H9 (cell line): Measurements from ENCODE around the gene CFAP97D1. TPM values are rescaled to one million over a fixed set of nuclear protein-coding genes. Genes with fewer than 3 reads are reported as not detected.
A peak's percentile ranks its signal among the peaks of the same experiment; 100 is the strongest.

ENCODE experiments used
- DNase-seq: peaks from one replicate; pipeline ENCODE4 v3.0.0-alpha.2; 2017
- H2AFZ ChIP-seq: one replicate; pipeline ENCODE4 v1.6.1; 2013; ENCODE audit warnings: mild to moderate bottlenecking, low read length, control low read depth, moderate library complexity
- H2AK5ac ChIP-seq: 2 replicates; pipeline ENCODE4 v1.6.1; 2013; ENCODE audit warnings: low read length, control low read depth, mixed read lengths; ENCODE audit not compliant: insufficient read length
- H2BK120ac ChIP-seq: one replicate; pipeline ENCODE4 v1.6.1; 2013; ENCODE audit warnings: low read depth, mild to moderate bottlenecking, low read length, control low read depth, inconsistent platforms; ENCODE audit not compliant: poor library complexity, severe bottlenecking
- H2BK12ac ChIP-seq: 2 replicates; pipeline ENCODE4 v1.6.1; 2013; ENCODE audit warnings: low read length, control low read depth, mixed read lengths, low read depth; ENCODE audit not compliant: insufficient read length
- H2BK15ac ChIP-seq: 2 replicates; pipeline ENCODE4 v1.6.1; 2013; ENCODE audit warnings: low read depth, low read length, control low read depth
- H2BK20ac ChIP-seq: one replicate; pipeline ENCODE4 v1.6.1; 2013; ENCODE audit warnings: low read depth, mild to moderate bottlenecking, low read length, control low read depth, inconsistent platforms; ENCODE audit not compliant: poor library complexity, severe bottlenecking
- H2BK5ac ChIP-seq: 2 replicates; pipeline ENCODE4 v1.6.1; 2013; ENCODE audit warnings: low read length, control low read depth, mixed read lengths; ENCODE audit not compliant: insufficient read length
- H3K14ac ChIP-seq: 2 replicates; pipeline ENCODE4 v1.6.1; 2013; ENCODE audit warnings: low read length, control low read depth; ENCODE audit not compliant: insufficient read depth
- H3K18ac ChIP-seq: 2 replicates; pipeline ENCODE4 v1.6.1; 2013; ENCODE audit warnings: low read depth, mild to moderate bottlenecking, mixed read lengths, low read length, control low read depth; ENCODE audit not compliant: insufficient read length
- H3K23ac ChIP-seq: 2 replicates; pipeline ENCODE4 v1.6.1; 2013; ENCODE audit warnings: low read length, control low read depth, mixed read lengths, low read depth; ENCODE audit not compliant: insufficient read length
- H3K23me2 ChIP-seq: 2 replicates; pipeline ENCODE4 v1.6.1; 2013; ENCODE audit warnings: low read depth, mild to moderate bottlenecking, mixed read lengths, low read length, control low read depth; ENCODE audit not compliant: insufficient read length, poor library complexity, severe bottlenecking
- H3K27ac ChIP-seq: 2 replicates; pipeline ENCODE4 v1.5.1; 2013; ENCODE audit warnings: low read length, control low read depth, mixed read lengths, low read depth; ENCODE audit not compliant: insufficient read length
- H3K27me3 ChIP-seq: 2 replicates; pipeline ENCODE4 v1.6.1; 2013; ENCODE audit warnings: low read length, control low read depth, inconsistent platforms; ENCODE audit not compliant: insufficient read depth
- H3K4ac ChIP-seq: 2 replicates; pipeline ENCODE4 v1.6.1; 2013; ENCODE audit warnings: low read depth, mild to moderate bottlenecking, control low read depth, inconsistent platforms, low read length, moderate library complexity
- H3K4me1 ChIP-seq: 2 replicates; pipeline ENCODE4 v1.6.1; 2013; ENCODE audit warnings: low read length, control low read depth, inconsistent platforms; ENCODE audit not compliant: insufficient read depth
- H3K4me2 ChIP-seq: 2 replicates; pipeline ENCODE4 v1.6.1; 2013; ENCODE audit warnings: low read length, control low read depth, mixed read lengths; ENCODE audit not compliant: insufficient read length, insufficient read depth
- H3K56ac ChIP-seq: 2 replicates; pipeline ENCODE4 v1.6.1; 2013; ENCODE audit warnings: low read depth, mild to moderate bottlenecking, mixed read lengths, low read length, control low read depth; ENCODE audit not compliant: insufficient read length
- H3K79me1 ChIP-seq: 2 replicates; pipeline ENCODE4 v1.6.1; 2013; ENCODE audit warnings: low read depth, mild to moderate bottlenecking, moderate library complexity, low read length, control low read depth, inconsistent platforms; ENCODE audit not compliant: insufficient read depth, poor library complexity, severe bottlenecking
- H3K79me2 ChIP-seq: 2 replicates; pipeline ENCODE4 v1.6.1; 2013; ENCODE audit warnings: low read length, control low read depth, inconsistent platforms; ENCODE audit not compliant: insufficient read depth
- H3K9ac ChIP-seq: 2 replicates; pipeline ENCODE4 v1.6.1; 2013; ENCODE audit warnings: low read length, control low read depth, mixed read lengths; ENCODE audit not compliant: insufficient read length; ENCODE audit errors: extremely low read depth
- H3K9me3 ChIP-seq: one replicate; pipeline ENCODE4 v1.6.1; 2013; ENCODE audit warnings: low read depth, low read length, inconsistent platforms; ENCODE audit not compliant: control insufficient read depth
- H3T11ph ChIP-seq: one replicate; pipeline ENCODE4 v1.6.1; 2013; ENCODE audit warnings: mild to moderate bottlenecking, low read length, control low read depth, inconsistent platforms
- H4K20me1 ChIP-seq: one replicate; pipeline ENCODE4 v1.6.1; 2013; ENCODE audit not compliant: control insufficient read depth, insufficient read length, insufficient read depth
- H4K5ac ChIP-seq: 2 replicates; pipeline ENCODE4 v1.6.1; 2013; ENCODE audit warnings: low read depth, mild to moderate bottlenecking, mixed read lengths, low read length, control low read depth; ENCODE audit not compliant: insufficient read length
- H4K8ac ChIP-seq: replicated peaks from 2 replicates; pipeline ENCODE4 v1.6.1; 2013; ENCODE audit warnings: low read length, control low read depth, mixed read lengths, low read depth; ENCODE audit not compliant: insufficient read length
- H4K91ac ChIP-seq: 2 replicates; pipeline ENCODE4 v1.6.1; 2013; ENCODE audit warnings: low read depth, mild to moderate bottlenecking, moderate library complexity, mixed read lengths, low read length, control low read depth; ENCODE audit not compliant: insufficient read length
- H3K27ac Mint-ChIP-seq, 3 experiments: 2 replicates in 2 of 3; 3 replicates in 1 of 3; pipeline ENCODE4 v1.8.0; 2020 to 2021; ENCODE audit warnings: mixed read lengths in 3 of 3, mild to moderate bottlenecking in 1 of 3, moderate library complexity in 1 of 3
- H3K27me3 Mint-ChIP-seq: 2 replicates; pipeline ENCODE4 v1.8.0; 2021; ENCODE audit warnings: low read depth, mild to moderate bottlenecking, moderate library complexity, mixed read lengths
- H3K36me3 Mint-ChIP-seq, 3 experiments: 2 replicates in 2 of 3; 3 replicates in 1 of 3; pipeline ENCODE4 v1.8.0; 2020 to 2021; ENCODE audit warnings: low read depth in 3 of 3, mixed read lengths in 3 of 3; ENCODE audit not compliant: insufficient read depth in 1 of 3
- H3K4me1 Mint-ChIP-seq, 2 experiments: 2 replicates each; pipeline ENCODE4 v1.8.0; 2020; ENCODE audit warnings: mixed read lengths in 2 of 2
- H3K4me3 Mint-ChIP-seq, 2 experiments: 2 replicates in 1 of 2; 3 replicates in 1 of 2; pipeline ENCODE4 v1.8.0; 2020 to 2021; ENCODE audit warnings: mild to moderate bottlenecking in 2 of 2, mixed read lengths in 2 of 2, moderate library complexity in 1 of 2
- H3K9me3 Mint-ChIP-seq, 2 experiments: 2 replicates in 1 of 2; 3 replicates in 1 of 2; pipeline ENCODE4 v1.8.0; 2020; ENCODE audit warnings: mild to moderate bottlenecking in 2 of 2, mixed read lengths in 2 of 2, moderate library complexity in 1 of 2
- CTCF ChIP-seq: fragments of 200-600 bp; sonication (generic); conservative IDR thresholded peaks from 3 replicates; pipeline ENCODE4 v1.8.0; 2021; ENCODE audit warnings: antibody characterized with exemption, mild to moderate bottlenecking
- WGBS: extraction: QIAGEN DNeasy Blood & Tissue Kit; methylation state at CpG from one replicate; pipeline ENCODE4 v1.1.7; 2013; ENCODE audit warnings: missing lambda C conversion rate, low lambda C conversion rate, mixed read lengths; ENCODE audit not compliant: insufficient read length; ENCODE audit errors: extremely low coverage; 5-methylcytosine and 5-hydroxymethylcytosine counted together
- total RNA-seq: library from RNA; stranded (reverse); gene quantifications from 2 replicates; pipeline ENCODE4 v1.2.1, GENCODE V29; 2021

CFAP97D1 gene
- total RNA-seq, 1 experiment from 2014 or later, result not detected

DNA sequence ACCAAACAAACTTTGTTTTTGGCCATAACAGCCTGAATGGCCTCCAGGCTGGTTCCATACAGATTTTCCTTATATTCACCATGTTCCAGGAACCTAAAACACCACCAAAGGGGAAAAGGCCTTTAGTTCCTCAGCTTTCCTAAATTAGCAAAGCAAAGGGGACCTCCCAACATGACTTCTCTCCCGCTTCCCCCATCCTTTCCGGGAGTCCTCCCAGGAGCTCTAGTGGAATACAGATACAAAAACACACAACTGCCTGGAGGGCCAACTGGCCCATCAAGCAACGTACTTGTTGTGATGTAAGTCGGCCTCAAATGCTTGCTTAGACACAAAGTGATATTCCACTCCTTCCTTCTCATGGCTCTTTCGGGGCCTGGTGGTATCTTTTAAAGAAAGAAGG, 30.6 kb downstream of the CFAP97D1 start:
- Histone ChIP-seq H3K4me2 (no peak overlapping the region), H4K91ac (no peak overlapping the region), H3K79me2 (no peaks in the 10 kb centered on the region), H2AFZ (no peak overlapping the region), H3K18ac (no peak overlapping the region), H2BK120ac (no peak overlapping the region), H3K79me1 (no peaks in the 10 kb centered on the region), H2AK5ac (no peak overlapping the region), H3K27ac (no peak overlapping the region), H3K23me2 (no peaks in the 10 kb centered on the region), H2BK15ac (no peak overlapping the region), H3K23ac (peak overlapping the region; percentile 59), H3K14ac (no peak overlapping the region), H3K9me3 (no peaks in the 10 kb centered on the region), H3K4me1 (no peaks in the 10 kb centered on the region), H3K27me3 (no peaks in the 10 kb centered on the region), H3T11ph (no peak overlapping the region), H4K5ac (no peak overlapping the region), H4K8ac (no peak overlapping the region), H2BK12ac (no peak overlapping the region), H4K20me1 (no peaks in the 10 kb centered on the region), H3K9ac (no peak overlapping the region), H3K56ac (no peak overlapping the region), H3K4ac (no peak overlapping the region), H2BK20ac (no peak overlapping the region), H2BK5ac (peak overlapping the region; percentile 55)
- Mint-ChIP-seq H3K27ac (no peak overlapping the region), H3K27me3 (no peaks in the 10 kb centered on the region), H3K4me1 (peaks cover 15 to 16% of the 10 kb centered on the region in 2 experiments), H3K36me3 (peaks cover 0 to 8% (median 2%) of the 10 kb centered on the region in 3 experiments; a peak in 6 of 7 replicates), H3K9me3 (no peaks in the 10 kb centered on the region), H3K4me3 (no peak overlapping the region)
- no peak for TF ChIP-seq CTCF
- no CpG with 5 or more reads among the region's 5 CpGs for WGBS
- DNase-seq, result no peak
